Hematopoietic multipotent progenitor cell treated with erythropoietin and hydrocortisone succinate and interleukin-3 and kit ligand, for 15 days (in vitro differentiated cells): ENCODE results near the gene COL6A3.

ENCODE experiments used
- DNase-seq: peaks from one replicate; pipeline ENCODE4 v3.0.0-alpha.2; 2015; ENCODE audit warnings: low spot score

COL6A3 gene

GRCh38 chr2:237345891-237346640 is 67.9 kb downstream of the COL6A3 start:
- DNase-seq = no peak

- no peak for DNase-seq
These were observed 68.6 kb downstream of the COL6A3 start for GRCh38 chr2:237345411-237345810.

- DNase-seq = no peak
These were observed 69.0 kb downstream of the COL6A3 start for GRCh38 chr2:237344942-237345341.

GRCh38 chr2:237343993-237344392 is 70.0 kb downstream of the COL6A3 start:
- no peak for DNase-seq

GRCh38 chr2:237341872-237342271 is 72.1 kb downstream of the COL6A3 start:
- DNase-seq = no peak

GRCh38 chr2:237337586-237337985 is 76.4 kb downstream of the COL6A3 start:
- no peak for DNase-seq

- no peak for DNase-seq
These were observed 77.8 kb downstream of the COL6A3 start for GRCh38 chr2:237336131-237336530.

- DNase-seq = no peak
These were observed 80.2 kb downstream of the COL6A3 start for GRCh38 chr2:237333748-237334147.

- no peak for DNase-seq
These were observed 83.4 kb downstream of the COL6A3 start for GRCh38 chr2:237330541-237330940.

GRCh38 chr2:237327175-237327950 is 86.6 kb downstream of the COL6A3 start:
- DNase-seq = no peak

- DNase-seq = no peak
These were observed 87.4 kb downstream of the COL6A3 start for GRCh38 chr2:237326266-237327171.

- DNase-seq = no peak
These were observed 89.1 kb downstream of the COL6A3 start for GRCh38 chr2:237324837-237325236.

GRCh38 chr2:237324405-237324831 is 89.5 kb downstream of the COL6A3 start:
- DNase-seq = no peak

- DNase-seq = no peak
These were observed 90.3 kb downstream of the COL6A3 start for GRCh38 chr2:237323656-237324055.

- DNase-seq = no peak
These were observed 91.4 kb downstream of the COL6A3 start for GRCh38 chr2:237322564-237322963.

GRCh38 chr2:237321746-237322145 is 92.2 kb downstream of the COL6A3 start:
- DNase-seq = no peak

GRCh38 chr2:237320801-237321560 is 93.0 kb downstream of the COL6A3 start:
- DNase-seq = no peak

- no peak for DNase-seq
These were observed 94.1 kb downstream of the COL6A3 start for GRCh38 chr2:237319887-237320286.

GRCh38 chr2:237319086-237319820 is 94.7 kb downstream of the COL6A3 start:
- DNase-seq = no peak

- DNase-seq = no peak
These were observed 97.6 kb downstream of the COL6A3 start for GRCh38 chr2:237316339-237316738.

- no peak for DNase-seq
These were observed 98.1 kb downstream of the COL6A3 start for GRCh38 chr2:237315829-237316225.
